ENCODE data around the gene FMNL3.

The FMNL3 gene

GRCh38 chr12:49707812-49708147, 575 bp upstream of the FMNL3 start:
- no peak for DNase-seq

GRCh38 chr12:49706351-49707127, 666 bp downstream of the FMNL3 start:
- DNase-seq: no peak

- DNase-seq: no peak
These were observed 1.6 kb downstream of the FMNL3 start for GRCh38 chr12:49705479-49706134.

GRCh38 chr12:49703647-49704137, 3.5 kb downstream of the FMNL3 start:
- no peak for DNase-seq

- DNase-seq: no peak
These were observed 4.5 kb downstream of the FMNL3 start for GRCh38 chr12:49702676-49703215.

- DNase-seq: no peak
These were observed 5.2 kb downstream of the FMNL3 start for GRCh38 chr12:49702009-49702408.

- DNase-seq: no peak
These were observed 8.3 kb downstream of the FMNL3 start for GRCh38 chr12:49698619-49699545.

- no peak for DNase-seq
These were observed 9.4 kb downstream of the FMNL3 start for GRCh38 chr12:49697808-49698207.

GRCh38 chr12:49696723-49697122, 10.5 kb downstream of the FMNL3 start:
- no peak for DNase-seq

- DNase-seq: no peak
These were observed 13.2 kb downstream of the FMNL3 start for GRCh38 chr12:49693931-49694444.

GRCh38 chr12:49692851-49693250, 14.4 kb downstream of the FMNL3 start:
- DNase-seq: no peak

- no peak for DNase-seq
These were observed 17.4 kb downstream of the FMNL3 start for GRCh38 chr12:49689785-49690184.

- no peak for DNase-seq
These were observed 18.0 kb downstream of the FMNL3 start for GRCh38 chr12:49689237-49689636.

- DNase-seq: no peak
These were observed 19.3 kb downstream of the FMNL3 start for GRCh38 chr12:49687941-49688340.

GRCh38 chr12:49684310-49684854, 22.8 kb downstream of the FMNL3 start:
- DNase-seq: no peak

- DNase-seq: peak in 1 of 2 experiments; percentile 43
These were observed 23.5 kb downstream of the FMNL3 start for GRCh38 chr12:49683599-49684309.

- no peak for DNase-seq
These were observed 27.1 kb downstream of the FMNL3 start for GRCh38 chr12:49680075-49680474.

GRCh38 chr12:49678711-49679110, 28.5 kb downstream of the FMNL3 start:
- no peak for DNase-seq

GRCh38 chr12:49675137-49675536, 32.1 kb downstream of the FMNL3 start:
- no peak for DNase-seq

GRCh38 chr12:49674318-49674981, 32.8 kb downstream of the FMNL3 start:
- peak; percentile 19 to 22 for DNase-seq

Measured in NCI-H187 (cell line).